Panc1 (cell line): ENCODE results near the gene IQCC.

Experiments
- POLR2AphosphoS5 ChIP-seq: IDR thresholded peaks from 2 replicates; pipeline ENCODE4 v1.6.1; 2012; ENCODE audit warnings: mild to moderate bottlenecking, low read depth, low read length, moderate library complexity
- TF ChIP-seq, protein P1 (sequence below): fragments of 450-650 bp; IDR thresholded peaks from 2 replicates; pipeline ENCODE4 v1.5.1; 2017; ENCODE audit warnings: mild to moderate bottlenecking

- no peak for TF ChIP-seq POLR2AphosphoS5
- TF ChIP-seq, protein P1, sequence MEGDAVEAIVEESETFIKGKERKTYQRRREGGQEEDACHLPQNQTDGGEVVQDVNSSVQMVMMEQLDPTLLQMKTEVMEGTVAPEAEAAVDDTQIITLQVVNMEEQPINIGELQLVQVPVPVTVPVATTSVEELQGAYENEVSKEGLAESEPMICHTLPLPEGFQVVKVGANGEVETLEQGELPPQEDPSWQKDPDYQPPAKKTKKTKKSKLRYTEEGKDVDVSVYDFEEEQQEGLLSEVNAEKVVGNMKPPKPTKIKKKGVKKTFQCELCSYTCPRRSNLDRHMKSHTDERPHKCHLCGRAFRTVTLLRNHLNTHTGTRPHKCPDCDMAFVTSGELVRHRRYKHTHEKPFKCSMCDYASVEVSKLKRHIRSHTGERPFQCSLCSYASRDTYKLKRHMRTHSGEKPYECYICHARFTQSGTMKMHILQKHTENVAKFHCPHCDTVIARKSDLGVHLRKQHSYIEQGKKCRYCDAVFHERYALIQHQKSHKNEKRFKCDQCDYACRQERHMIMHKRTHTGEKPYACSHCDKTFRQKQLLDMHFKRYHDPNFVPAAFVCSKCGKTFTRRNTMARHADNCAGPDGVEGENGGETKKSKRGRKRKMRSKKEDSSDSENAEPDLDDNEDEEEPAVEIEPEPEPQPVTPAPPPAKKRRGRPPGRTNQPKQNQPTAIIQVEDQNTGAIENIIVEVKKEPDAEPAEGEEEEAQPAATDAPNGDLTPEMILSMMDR = no peak
Observed at GRCh38 chr1:32256473-32257226, 51.2 kb downstream of the IQCC start.
